Spinal cord (tissue), 10 donors: ENCODE data around the gene JPH2. TPM values are rescaled to one million over a fixed set of nuclear protein-coding genes. Genes with fewer than 3 reads are reported as not detected.
A peak's percentile ranks its signal among the peaks of the same experiment; 100 is the strongest.

ENCODE experiments used
- DNase-seq, 6 donors: peaks; one replicate each; pipeline versions ENCODE4 v3.0.0 to v3.0.0-alpha.2; 2013 to 2015; ENCODE audit warnings: low spot score in 6 of 6, low read depth in 4 of 6
- H3K27ac ChIP-seq: one replicate; pipeline ENCODE4 v1.5.1; 2013; ENCODE audit warnings: low read depth, low read length, control low read depth
- H3K27me3 ChIP-seq: one replicate; pipeline ENCODE4 v1.6.1; 2013; ENCODE audit warnings: low read length; ENCODE audit not compliant: control insufficient read depth, insufficient read depth
- H3K36me3 ChIP-seq: one replicate; pipeline ENCODE4 v1.6.1; 2013; ENCODE audit warnings: low read length; ENCODE audit not compliant: control insufficient read depth, insufficient read depth
- H3K4me1 ChIP-seq: one replicate; pipeline ENCODE4 v1.6.1; 2013; ENCODE audit warnings: low read length; ENCODE audit not compliant: control insufficient read depth, insufficient read depth
- H3K4me3 ChIP-seq: one replicate; pipeline ENCODE4 v1.5.1; 2013; ENCODE audit warnings: low read depth, low read length, control low read depth
- H3K9me3 ChIP-seq: one replicate; pipeline ENCODE4 v1.6.1; 2013; ENCODE audit warnings: low read length; ENCODE audit not compliant: control insufficient read depth, insufficient read depth
- WGBS: methylation state at CpG from one replicate; pipeline ENCODE4 v1.1.5; 2013; ENCODE audit warnings: missing lambda C conversion rate; ENCODE audit not compliant: insufficient coverage; 5-methylcytosine and 5-hydroxymethylcytosine counted together
- polyA plus RNA-seq, 2 donors: library from polyadenylated mRNA; unstranded; fragments of 120-200 nt; gene quantifications; one replicate each; pipeline ENCODE4 v1.2.1, GENCODE V29; 2013; ENCODE audit not compliant: insufficient read length in 2 of 2
- total RNA-seq, 2 donors: library from RNA; depleted of rRNA in 1 of 2; stranded (reverse); fragments of 120-200 nt in 1 of 2; fragments of >200 nt in 1 of 2; gene quantifications; one replicate each; pipeline versions ENCODE4 v1.2.3 to v1.2.4, GENCODE V29; 2013 to 2014
- donor health status: healthy.

The JPH2 gene
- total and polyA plus RNA-seq, 4 donors, result 1.4 to 2.5 (median 1.6) TPM

- Histone ChIP-seq H3K27ac (no peak overlapping the region), H3K4me1 (no peaks in the 10 kb centered on the region), H3K27me3 (no peaks in the 10 kb centered on the region), H3K36me3 (peaks cover 8% of the 10 kb centered on the region), H3K4me3 (no peak overlapping the region), H3K9me3 (no peaks in the 10 kb centered on the region)
- 82% methylated on average over 5 of the region's 5 CpGs for WGBS
- DNase-seq, result no peak
These were observed 37.6 kb upstream of the JPH2 start for GRCh38 chr20:44224637-44225036.

GRCh38 chr20:44223721-44224120 is 36.7 kb upstream of the JPH2 start:
- H3K27me3 ChIP-seq, result no peaks in the 10 kb centered on the region
- no CpG with 5 or more reads among the region's 5 CpGs for WGBS
- no peak overlapping the region for H3K27ac ChIP-seq
- H3K36me3 ChIP-seq, result peaks cover 8% of the 10 kb centered on the region
- no peak for DNase-seq
- no peaks in the 10 kb centered on the region for H3K9me3 ChIP-seq
- H3K4me3 ChIP-seq, result no peak overlapping the region
- H3K4me1 ChIP-seq, result no peaks in the 10 kb centered on the region

GRCh38 chr20:44222633-44223368 is 35.8 kb upstream of the JPH2 start:
- no peak for DNase-seq
- H3K36me3 ChIP-seq, result peaks cover 8% of the 10 kb centered on the region
- no peak overlapping the region for H3K27ac ChIP-seq
- H3K27me3 ChIP-seq, result no peaks in the 10 kb centered on the region
- H3K4me1 ChIP-seq, result no peaks in the 10 kb centered on the region
- no peak overlapping the region for H3K4me3 ChIP-seq
- WGBS, result 53% methylated on average over 4 of the region's 7 CpGs
- H3K9me3 ChIP-seq, result no peaks in the 10 kb centered on the region

GRCh38 chr20:44222027-44222426 is 35.0 kb upstream of the JPH2 start:
- 95% methylated on average over 5 of the region's 5 CpGs for WGBS
- no peak for DNase-seq
- no peaks in the 10 kb centered on the region for H3K9me3 ChIP-seq

GRCh38 chr20:44221368-44221954 is 34.5 kb upstream of the JPH2 start:
- H3K4me1 ChIP-seq, result no peaks in the 10 kb centered on the region
- H3K27ac ChIP-seq, result no peak overlapping the region
- WGBS, result 93% methylated on average over 2 of the region's 3 CpGs
- no peaks in the 10 kb centered on the region for H3K9me3 ChIP-seq
- H3K27me3 ChIP-seq, result no peaks in the 10 kb centered on the region
- DNase-seq, result no peak
- peaks cover 10% of the 10 kb centered on the region for H3K36me3 ChIP-seq
- no peak overlapping the region for H3K4me3 ChIP-seq

More at GRCh38 chr20:44222027-44222426, 35.0 kb upstream of the JPH2 start:
- Histone ChIP-seq H3K27ac (no peak overlapping the region), H3K36me3 (peaks cover 8% of the 10 kb centered on the region), H3K4me1 (no peaks in the 10 kb centered on the region), H3K4me3 (no peak overlapping the region), H3K27me3 (no peaks in the 10 kb centered on the region)

- DNase-seq, result no peak
- H3K4me1 ChIP-seq, result no peaks in the 10 kb centered on the region
- no peak overlapping the region for H3K4me3 ChIP-seq
- H3K27me3 ChIP-seq, result no peaks in the 10 kb centered on the region
- H3K27ac ChIP-seq, result no peak overlapping the region
- no peaks in the 10 kb centered on the region for H3K9me3 ChIP-seq
- H3K36me3 ChIP-seq, result peaks cover 16% of the 10 kb centered on the region
- 87% methylated on average over 5 of the region's 6 CpGs for WGBS
These were observed 32.8 kb upstream of the JPH2 start for GRCh38 chr20:44219791-44220190.

- H3K27ac ChIP-seq, result no peak overlapping the region
- H3K4me1 ChIP-seq, result no peaks in the 10 kb centered on the region
- no peaks in the 10 kb centered on the region for H3K9me3 ChIP-seq
- peaks cover 16% of the 10 kb centered on the region for H3K36me3 ChIP-seq
- WGBS, result 63% methylated on average over 4 of the region's 5 CpGs
- H3K4me3 ChIP-seq, result no peak overlapping the region
- no peaks in the 10 kb centered on the region for H3K27me3 ChIP-seq
- DNase-seq, result no peak
These were observed 32.3 kb upstream of the JPH2 start for GRCh38 chr20:44219170-44219730.

GRCh38 chr20:44218446-44218845 is 31.5 kb upstream of the JPH2 start:
- no peak for DNase-seq
- no peaks in the 10 kb centered on the region for H3K9me3 ChIP-seq
- no peaks in the 10 kb centered on the region for H3K4me1 ChIP-seq
- 86% methylated on average over 1 of the region's 4 CpGs for WGBS
- no peak overlapping the region for H3K27ac ChIP-seq
- no peaks in the 10 kb centered on the region for H3K27me3 ChIP-seq
- H3K4me3 ChIP-seq, result no peak overlapping the region
- peaks cover 16% of the 10 kb centered on the region for H3K36me3 ChIP-seq

GRCh38 chr20:44217342-44218092 is 30.5 kb upstream of the JPH2 start:
- 35% methylated on average over 4 of the region's 11 CpGs for whole genome bisulfite sequencing
- H3K36me3 ChIP-seq, result peaks cover 16% of the 10 kb centered on the region
- no peaks in the 10 kb centered on the region for H3K9me3 ChIP-seq
- H3K27ac ChIP-seq, result no peak overlapping the region
- no peaks in the 10 kb centered on the region for H3K27me3 ChIP-seq
- H3K4me3 ChIP-seq, result no peak overlapping the region
- DNase-seq, result peak in 5 of 6 donors; percentile 17 to 72 (median 22)
- H3K4me1 ChIP-seq, result peaks cover under 1% of the 10 kb centered on the region
